ENCODE data around the gene CSNK1D.

- TF ChIP-seq GATA3 (IDR thresholded peaks at IDR 0.05; ENCODE audit: low read depth, low read length) (no peak), GATA2 (IDR thresholded peaks at IDR 0.05; ENCODE audit: low read depth, low read length) (no peak)
Observed at GRCh38 chr17:82252511-82253178, 20.9 kb downstream of the CSNK1D start.

All from SH-SY5Y (cell line).